KOPT-K1 (cell line): ENCODE measurements around the gene PTH1R.

ENCODE experiments used
- H3K27ac ChIP-seq: fragments of 200-600 bp; sonication (generic); 2 replicates; pipeline ENCODE4 v1.5.1; 2016; ENCODE audit warnings: antibody characterized with exemption, mild to moderate bottlenecking, low read depth, low read length; ENCODE audit not compliant: poor library complexity, severe bottlenecking
- H3K36me3 ChIP-seq: fragments of 200-600 bp; sonication (generic); 2 replicates; pipeline ENCODE4 v1.5.1; 2017; ENCODE audit warnings: antibody characterized with exemption, mild to moderate bottlenecking, low read length, moderate library complexity; ENCODE audit not compliant: insufficient read depth
- H3K9me3 ChIP-seq: fragments of 200-600 bp; sonication (generic); 2 replicates; pipeline ENCODE4 v1.5.1; 2017; ENCODE audit warnings: antibody characterized with exemption, low read length, mild to moderate bottlenecking; ENCODE audit not compliant: insufficient read depth, poor library complexity, severe bottlenecking

Gene PTH1R

GRCh38 chr3:46935168-46935858 is 57.8 kb downstream of the PTH1R start:
- Histone ChIP-seq H3K36me3 (peaks cover 81% of the 10 kb centered on the region), H3K27ac (no peak overlapping the region), H3K9me3 (peaks cover 4% of the 10 kb centered on the region)

GRCh38 chr3:46935989-46936558 is 58.6 kb downstream of the PTH1R start:
- Histone ChIP-seq H3K36me3 (peaks cover 81% of the 10 kb centered on the region), H3K9me3 (no peaks in the 10 kb centered on the region)

DNA sequence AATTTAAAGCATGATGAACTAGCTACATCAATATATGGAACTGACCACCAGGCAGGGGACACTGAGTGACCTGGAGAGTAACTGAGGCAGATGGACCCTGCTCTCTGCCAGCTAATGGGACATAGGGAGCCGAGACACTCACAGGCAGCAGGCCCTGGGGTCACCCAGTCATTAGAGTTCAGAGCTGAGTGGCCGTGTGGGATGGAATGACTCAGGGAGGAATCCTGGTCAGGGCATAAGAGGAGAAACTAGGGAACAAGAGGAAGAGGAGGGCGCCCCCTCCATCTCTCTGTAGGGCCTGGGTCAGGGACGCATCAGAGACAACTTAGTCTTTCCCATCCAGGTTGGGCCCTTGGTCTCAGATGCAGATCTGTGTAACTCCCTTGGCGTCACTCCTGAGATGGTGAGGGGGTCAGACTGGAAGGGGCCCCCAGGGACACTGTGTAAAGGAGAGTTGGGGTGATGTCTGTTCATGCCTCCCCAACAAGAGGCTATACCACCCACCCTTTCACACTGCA is 59.3 kb downstream of the PTH1R start:
- no peak overlapping the region for H3K27ac ChIP-seq
- H3K9me3 ChIP-seq = no peaks in the 10 kb centered on the region
- peaks cover 77% of the 10 kb centered on the region for H3K36me3 ChIP-seq

More at GRCh38 chr3:46935989-46936558, 58.6 kb downstream of the PTH1R start:
- H3K27ac ChIP-seq = no peak overlapping the region

DNA sequence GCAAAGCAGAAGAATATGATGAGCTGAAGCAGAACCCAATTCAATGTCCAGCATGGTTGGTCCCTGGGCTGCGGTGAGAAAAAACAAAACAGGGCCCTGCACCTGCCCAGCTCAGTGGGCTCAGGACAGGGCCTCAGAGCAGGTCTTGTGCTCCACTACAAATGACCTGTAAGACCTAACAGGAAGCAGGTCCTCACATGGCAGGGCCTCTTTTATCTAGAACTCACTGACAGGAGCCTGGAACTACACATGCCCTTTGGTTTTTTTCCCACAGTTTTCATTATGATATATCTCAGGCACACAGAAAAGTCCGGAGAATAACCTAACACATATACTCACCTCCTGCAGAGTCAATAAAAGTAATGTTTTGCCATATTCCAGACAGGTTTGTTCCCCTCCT is 60.6 kb downstream of the PTH1R start:
- Histone ChIP-seq H3K9me3 (no peaks in the 10 kb centered on the region), H3K36me3 (peaks cover 86% of the 10 kb centered on the region), H3K27ac (no peak overlapping the region)

- Histone ChIP-seq H3K36me3 (peaks cover 80% of the 10 kb centered on the region), H3K9me3 (no peaks in the 10 kb centered on the region), H3K27ac (peak overlapping the region; percentile 29)
Observed at GRCh38 chr3:46939578-46940445, 62.3 kb downstream of the PTH1R start.

- Histone ChIP-seq H3K36me3 (peaks cover 79% of the 10 kb centered on the region), H3K27ac (peak overlapping the region; percentile 13), H3K9me3 (peaks cover 6% of the 10 kb centered on the region)
Observed at GRCh38 chr3:46942076-46942475, 64.6 kb downstream of the PTH1R start.

DNA sequence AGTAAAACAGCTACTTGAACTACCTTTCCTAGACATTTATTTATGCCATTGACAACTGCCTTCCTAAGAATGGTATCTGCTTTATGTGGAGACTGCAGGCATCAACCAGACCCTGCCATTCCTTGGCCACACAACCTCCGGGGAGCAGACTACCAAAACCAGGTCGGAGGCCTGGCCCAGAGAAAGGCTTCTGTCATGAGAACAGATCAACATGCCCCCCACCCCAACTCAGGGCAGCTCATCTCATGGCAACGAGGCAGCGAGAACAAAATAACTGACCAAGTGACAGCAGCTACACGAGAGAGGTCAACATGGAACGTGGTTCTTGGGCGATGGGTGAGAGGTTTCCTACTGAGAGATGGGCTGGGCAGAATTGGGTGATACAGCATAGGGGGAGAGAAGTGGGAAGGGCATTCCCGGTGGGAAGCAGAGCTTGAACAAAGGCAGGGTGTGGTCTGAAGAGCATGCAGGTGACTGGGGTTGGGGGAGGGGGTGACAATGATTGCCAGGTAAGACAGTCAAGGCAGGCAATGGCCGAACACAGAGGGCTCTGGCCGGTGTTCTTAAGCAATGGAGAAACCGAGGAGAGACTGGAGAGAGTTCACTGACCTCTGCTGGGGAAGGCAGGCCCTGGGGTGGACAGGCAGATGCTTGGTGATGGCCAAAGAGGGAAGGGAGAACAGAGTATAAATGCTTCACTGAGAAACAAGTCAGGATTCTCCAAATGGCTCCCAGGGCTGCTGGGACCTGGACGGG is 65.1 kb downstream of the PTH1R start:
- no peak overlapping the region for H3K27ac ChIP-seq
- H3K9me3 ChIP-seq = peaks cover 6% of the 10 kb centered on the region
- H3K36me3 ChIP-seq = peaks cover 73% of the 10 kb centered on the region

GRCh38 chr3:46943237-46944187 is 66.0 kb downstream of the PTH1R start:
- peaks cover 65% of the 10 kb centered on the region for H3K36me3 ChIP-seq
- no peak overlapping the region for H3K27ac ChIP-seq
- H3K9me3 ChIP-seq = peaks cover 6% of the 10 kb centered on the region

GRCh38 chr3:46944191-46944590 is 66.7 kb downstream of the PTH1R start:
- Histone ChIP-seq H3K36me3 (peaks cover 58% of the 10 kb centered on the region), H3K27ac (peak overlapping the region; percentile 26), H3K9me3 (peaks cover 6% of the 10 kb centered on the region)

- H3K36me3 ChIP-seq = peaks cover 39% of the 10 kb centered on the region
- peak overlapping the region; percentile 68 for H3K27ac ChIP-seq
- H3K9me3 ChIP-seq = peaks cover 6% of the 10 kb centered on the region
Observed at GRCh38 chr3:46946416-46946815, 68.9 kb downstream of the PTH1R start.

- peak overlapping the region; percentile 68 for H3K27ac ChIP-seq
Observed at GRCh38 chr3:46946856-46947545, 69.5 kb downstream of the PTH1R start.

DNA sequence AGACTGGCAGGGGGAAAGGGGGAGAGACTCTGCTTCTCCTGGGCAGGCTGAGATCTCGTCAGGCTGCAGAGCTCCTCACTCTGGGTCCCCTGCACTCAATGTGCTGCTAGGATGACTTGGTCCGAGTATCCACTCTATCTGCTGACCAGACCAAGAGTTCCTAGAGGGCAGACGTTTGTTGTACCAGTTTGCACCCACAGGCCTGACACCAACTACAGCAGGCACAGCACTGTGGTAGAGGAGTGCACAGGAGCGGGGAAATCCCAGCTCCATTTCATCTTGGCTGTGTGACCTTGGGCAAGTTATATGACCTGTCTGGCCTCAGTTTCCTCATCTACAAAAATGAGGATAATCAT is 70.0 kb downstream of the PTH1R start:
- peaks cover 31% of the 10 kb centered on the region for H3K36me3 ChIP-seq
- peaks cover 6% of the 10 kb centered on the region for H3K9me3 ChIP-seq
- H3K27ac ChIP-seq = peak overlapping the region; percentile 68

More at GRCh38 chr3:46946856-46947545, 69.5 kb downstream of the PTH1R start:
- H3K9me3 ChIP-seq = peaks cover 6% of the 10 kb centered on the region
- peaks cover 34% of the 10 kb centered on the region for H3K36me3 ChIP-seq

- Histone ChIP-seq H3K27ac (peak overlapping the region; percentile 68), H3K36me3 (peaks cover 25% of the 10 kb centered on the region), H3K9me3 (peaks cover 6% of the 10 kb centered on the region)
Observed at GRCh38 chr3:46947981-46948791, 70.7 kb downstream of the PTH1R start.
